OCI-LY3 (cell line): ENCODE measurements around the gene TFR2.

Experiments
- EZH2phosphoT487 ChIP-seq: fragments of 200-600 bp; shearing (Covaris generic); IDR thresholded peaks from 2 replicates; pipeline ENCODE4 v1.6.1; 2018; ENCODE audit warnings: antibody characterized with exemption, mixed run types, low read depth
- TF ChIP-seq, protein P1 (sequence below): fragments of 200-600, 300-600 bp; sonication (generic); IDR thresholded peaks from 2 replicates; pipeline ENCODE4 v1.5.1; 2014; ENCODE audit warnings: antibody characterized with exemption, low read length, low read depth

DNA sequence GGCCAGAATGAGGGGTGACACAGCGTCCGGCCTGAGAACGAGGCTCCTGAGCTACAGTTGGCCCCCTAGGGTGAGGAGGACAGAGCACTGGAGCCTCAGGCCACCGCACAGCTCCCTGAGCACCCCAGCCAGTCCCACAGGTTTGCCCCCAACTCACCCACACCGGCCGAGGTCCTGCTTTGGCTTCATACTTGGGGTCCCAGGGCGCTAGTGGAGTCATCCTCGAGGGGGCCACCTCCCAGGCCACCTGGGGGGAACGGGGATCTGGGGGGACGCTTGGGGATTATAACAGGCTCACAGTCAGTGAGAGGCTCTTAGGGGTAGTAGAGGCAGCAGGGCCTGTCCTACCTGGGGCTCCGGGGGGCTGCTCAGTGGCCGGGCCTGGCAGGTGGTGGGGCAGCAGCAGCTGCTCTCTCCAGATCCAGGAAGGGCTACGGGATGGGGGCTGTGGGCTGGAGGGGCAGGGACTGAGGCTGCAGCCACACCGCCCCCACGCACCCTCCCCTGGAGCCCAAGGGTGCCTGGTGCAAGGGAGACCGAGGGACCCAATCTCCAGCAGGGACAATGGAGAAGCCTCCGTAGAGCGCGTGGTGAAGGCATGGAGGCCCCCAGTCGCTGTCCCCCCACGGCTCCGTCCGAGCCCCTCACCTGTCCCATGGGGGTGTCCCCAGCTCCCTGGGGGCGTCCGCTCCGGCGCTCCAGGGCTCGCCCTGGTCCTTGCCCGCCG lies 68.2 kb downstream of the TFR2 start:
- TF ChIP-seq, protein P1, sequence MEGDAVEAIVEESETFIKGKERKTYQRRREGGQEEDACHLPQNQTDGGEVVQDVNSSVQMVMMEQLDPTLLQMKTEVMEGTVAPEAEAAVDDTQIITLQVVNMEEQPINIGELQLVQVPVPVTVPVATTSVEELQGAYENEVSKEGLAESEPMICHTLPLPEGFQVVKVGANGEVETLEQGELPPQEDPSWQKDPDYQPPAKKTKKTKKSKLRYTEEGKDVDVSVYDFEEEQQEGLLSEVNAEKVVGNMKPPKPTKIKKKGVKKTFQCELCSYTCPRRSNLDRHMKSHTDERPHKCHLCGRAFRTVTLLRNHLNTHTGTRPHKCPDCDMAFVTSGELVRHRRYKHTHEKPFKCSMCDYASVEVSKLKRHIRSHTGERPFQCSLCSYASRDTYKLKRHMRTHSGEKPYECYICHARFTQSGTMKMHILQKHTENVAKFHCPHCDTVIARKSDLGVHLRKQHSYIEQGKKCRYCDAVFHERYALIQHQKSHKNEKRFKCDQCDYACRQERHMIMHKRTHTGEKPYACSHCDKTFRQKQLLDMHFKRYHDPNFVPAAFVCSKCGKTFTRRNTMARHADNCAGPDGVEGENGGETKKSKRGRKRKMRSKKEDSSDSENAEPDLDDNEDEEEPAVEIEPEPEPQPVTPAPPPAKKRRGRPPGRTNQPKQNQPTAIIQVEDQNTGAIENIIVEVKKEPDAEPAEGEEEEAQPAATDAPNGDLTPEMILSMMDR: no peak
- no peak for TF ChIP-seq EZH2phosphoT487
